HG02938 (cell line): ENCODE measurements around the gene ZNF827.

Experiments used
- ATAC-seq: cut with Tn5 transposase; IDR thresholded peaks from one replicate; pipeline ENCODE4 v1.9.1; 2021; ENCODE audit warnings: mild to moderate bottlenecking, moderate library complexity; ENCODE audit not compliant: unreplicated experiment

Gene ZNF827

GRCh38 chr4:145829629-145830395 is 108.8 kb downstream of the ZNF827 start:
- ATAC-seq, result peak; percentile 41

- ATAC-seq, result peak; percentile 80
Observed at GRCh38 chr4:145828802-145829485, 109.7 kb downstream of the ZNF827 start.

GRCh38 chr4:145827885-145828284 is 110.7 kb downstream of the ZNF827 start:
- no peak for ATAC-seq

GRCh38 chr4:145825255-145825654 is 113.4 kb downstream of the ZNF827 start:
- no peak for ATAC-seq

GRCh38 chr4:145824463-145824862 is 114.2 kb downstream of the ZNF827 start:
- no peak for ATAC-seq

GRCh38 chr4:145823743-145824142 is 114.9 kb downstream of the ZNF827 start:
- ATAC-seq, result no peak

GRCh38 chr4:145822581-145822980 is 116.0 kb downstream of the ZNF827 start:
- ATAC-seq, result no peak

GRCh38 chr4:145822181-145822580 is 116.4 kb downstream of the ZNF827 start:
- no peak for ATAC-seq

GRCh38 chr4:145821766-145822165 is 116.9 kb downstream of the ZNF827 start:
- no peak for ATAC-seq

- no peak for ATAC-seq
Observed at GRCh38 chr4:145820407-145820806, 118.2 kb downstream of the ZNF827 start.

- no peak for ATAC-seq
Observed at GRCh38 chr4:145819853-145820181, 118.8 kb downstream of the ZNF827 start.

GRCh38 chr4:145819101-145819852 is 119.3 kb downstream of the ZNF827 start:
- ATAC-seq, result no peak

GRCh38 chr4:145818011-145818410 is 120.6 kb downstream of the ZNF827 start:
- no peak for ATAC-seq

- no peak for ATAC-seq
Observed at GRCh38 chr4:145816091-145816490, 122.5 kb downstream of the ZNF827 start.

GRCh38 chr4:145815626-145816025 is 123.0 kb downstream of the ZNF827 start:
- ATAC-seq, result no peak

GRCh38 chr4:145815027-145815612 is 123.5 kb downstream of the ZNF827 start:
- no peak for ATAC-seq

- ATAC-seq, result no peak
Observed at GRCh38 chr4:145814246-145814645, 124.4 kb downstream of the ZNF827 start.

- ATAC-seq, result no peak
Observed at GRCh38 chr4:145812919-145813318, 125.7 kb downstream of the ZNF827 start.

- ATAC-seq, result peak; percentile 34
Observed at GRCh38 chr4:145808848-145809512, 129.6 kb downstream of the ZNF827 start.

- peak; percentile 62 for ATAC-seq
Observed at GRCh38 chr4:145808021-145808650, 130.5 kb downstream of the ZNF827 start.
